Activated naive CD4-positive, alpha-beta T cell treated with anti-CD3 and anti-CD28 coated beads for 36 hours (primary cell): ENCODE data around the gene DEFB126. TPM values are rescaled to one million over a fixed set of nuclear protein-coding genes. Genes with fewer than 3 reads are reported as not detected.
"Not testable (repeated sequence)": the region's sequence is repeated elsewhere in the genome, so short reads cannot be mapped to it uniquely, and the experiment has no call there.

Experiments
- CTCF ChIA-PET: fragments of 350-600 bp; sonication (Branson Sonifier 250); formaldehyde crosslinking; loops from one replicate; lab custom pipeline; 2021; ENCODE audit warnings: antibody characterized with exemption; lab: Charles Lee
- DNase-seq: peaks from one replicate; pipeline ENCODE4 v3.0.0-alpha.2; 2020
- H3K27ac Mint-ChIP-seq: one replicate; pipeline ENCODE4 v1.8.0; 2021; ENCODE audit warnings: mild to moderate bottlenecking, mixed read lengths
- H3K27me3 Mint-ChIP-seq: one replicate; pipeline ENCODE4 v1.8.0; 2021; ENCODE audit warnings: low read depth, mixed read lengths
- H3K36me3 Mint-ChIP-seq: one replicate; pipeline ENCODE4 v1.8.0; 2021; ENCODE audit warnings: low read depth, mixed read lengths
- H3K4me1 Mint-ChIP-seq: one replicate; pipeline ENCODE4 v1.8.0; 2021; ENCODE audit warnings: low read depth, mixed read lengths
- H3K4me3 Mint-ChIP-seq: one replicate; pipeline ENCODE4 v1.8.0; 2021; ENCODE audit warnings: mild to moderate bottlenecking, moderate library complexity, mixed read lengths
- H3K9me3 Mint-ChIP-seq: one replicate; pipeline ENCODE4 v1.8.0; 2021; ENCODE audit warnings: mixed read lengths
- intact Hi-C: fragments of 100-400 bp; cut with micrococcal nuclease; formaldehyde crosslinking; loops from one replicate; pipeline ENCODE4 v1.15.1; 2023
- total RNA-seq, 2 experiments: library from RNA; stranded (reverse); gene quantifications; one replicate each; pipeline ENCODE4 v1.2.3, GENCODE V29; 2021

DEFB126 gene
- not detected for total RNA-seq

- no peaks in the 10 kb centered on the region for H3K36me3 Mint-ChIP-seq
- peaks cover 30% of the 10 kb centered on the region for H3K27me3 Mint-ChIP-seq
- H3K9me3 Mint-ChIP-seq, result no peaks in the 10 kb centered on the region
- no peak for DNase-seq
- no peak within 1 kb of the TSS for H3K4me3 Mint-ChIP-seq
- CTCF ChIA-PET, result no interaction called here
- H3K27ac Mint-ChIP-seq, result no peak within 1 kb of the TSS
- intact Hi-C loops, result no loop called here
- no peaks in the 10 kb centered on the region for H3K4me1 Mint-ChIP-seq
These were observed at the start of gene DEFB126 for GRCh38 chr20:142290-142689. DEFB126 (plus strand) TSS chr20:142590; CDS start chr20:142629, 39 bp downstream.

GRCh38 chr20:93641-94040 is 48.7 kb upstream of the DEFB126 start:
- Mint-ChIP-seq H3K36me3 (no peaks in the 10 kb centered on the region), H3K9me3 (peaks cover 11% of the 10 kb centered on the region), H3K27me3 (peaks cover 40% of the 10 kb centered on the region), H3K4me1 (no peaks in the 10 kb centered on the region), H3K4me3 (no peak overlapping the region), H3K27ac (no peak overlapping the region)
- CTCF ChIA-PET, result interaction anchor here (0.7 kb wide), 1 partner anchor 101 kb away, joined by 3 read pairs; no protein-coding TSS in a partner anchor
- DNase-seq, result no peak
- intact Hi-C loops, result no loop called here

GRCh38 chr20:95215-95614 is 47.2 kb upstream of the DEFB126 start:
- no peak for DNase-seq
- peaks cover 41% of the 10 kb centered on the region for H3K27me3 Mint-ChIP-seq
- no peak overlapping the region for H3K27ac Mint-ChIP-seq
- no peaks in the 10 kb centered on the region for H3K36me3 Mint-ChIP-seq
- H3K4me3 Mint-ChIP-seq, result no peak overlapping the region
- intact Hi-C loops, result no loop called here
- CTCF ChIA-PET, result no interaction called here
- no peaks in the 10 kb centered on the region for H3K4me1 Mint-ChIP-seq
- peaks cover 11% of the 10 kb centered on the region for H3K9me3 Mint-ChIP-seq

- CTCF ChIA-PET, result interaction anchor here (0.6 kb wide), 1 partner anchor 12 kb away, joined by 3 read pairs; no protein-coding TSS in a partner anchor
- intact Hi-C loops, H3K27ac Mint-ChIP-seq, H3K36me3 Mint-ChIP-seq, DNase-seq, H3K4me3 Mint-ChIP-seq, H3K4me1 Mint-ChIP-seq: not testable (repeated sequence)
- H3K9me3 Mint-ChIP-seq, result peaks cover 11% of the 10 kb centered on the region
- H3K27me3 Mint-ChIP-seq, result peaks cover 30% of the 10 kb centered on the region
These were observed 44.7 kb upstream of the DEFB126 start for GRCh38 chr20:97691-98090.

GRCh38 chr20:101975-102374 is 40.4 kb upstream of the DEFB126 start:
- CTCF ChIA-PET, result no interaction called here
- no peaks in the 10 kb centered on the region for H3K36me3 Mint-ChIP-seq

GRCh38 chr20:103456-103855 is 38.9 kb upstream of the DEFB126 start:
- CTCF ChIA-PET, result interaction anchor here (0.7 kb wide), 1 partner anchor 22 kb away, joined by 4 read pairs; no protein-coding TSS in a partner anchor
- H3K27me3 Mint-ChIP-seq, result peaks cover 30% of the 10 kb centered on the region

More at GRCh38 chr20:101975-102374, 40.4 kb upstream of the DEFB126 start:
- H3K4me1 Mint-ChIP-seq, result no peaks in the 10 kb centered on the region
- intact Hi-C loops, result no loop called here
- no peaks in the 10 kb centered on the region for H3K9me3 Mint-ChIP-seq
- H3K27ac Mint-ChIP-seq, result no peak overlapping the region
- H3K4me3 Mint-ChIP-seq, result no peak overlapping the region
- DNase-seq, result no peak
- peaks cover 34% of the 10 kb centered on the region for H3K27me3 Mint-ChIP-seq

GRCh38 chr20:112396-112795 is 30.0 kb upstream of the DEFB126 start:
- CTCF ChIA-PET, result no interaction called here
- Mint-ChIP-seq H3K36me3 (no peaks in the 10 kb centered on the region), H3K4me3 (no peak overlapping the region), H3K9me3 (peaks cover 6% of the 10 kb centered on the region), H3K27ac (no peak overlapping the region), H3K4me1 (no peaks in the 10 kb centered on the region), H3K27me3 (peaks cover 9% of the 10 kb centered on the region)
- intact Hi-C loops, result no loop called here
- DNase-seq, result no peak

More at GRCh38 chr20:103456-103855, 38.9 kb upstream of the DEFB126 start:
- Mint-ChIP-seq H3K9me3 (no peaks in the 10 kb centered on the region), H3K27ac (no peak overlapping the region), H3K4me1 (no peaks in the 10 kb centered on the region), H3K36me3 (no peaks in the 10 kb centered on the region), H3K4me3 (no peak overlapping the region)
- DNase-seq, result no peak
- intact Hi-C loops, result no loop called here

- intact Hi-C loops, result no loop called here
- Mint-ChIP-seq H3K36me3 (no peaks in the 10 kb centered on the region), H3K9me3 (peaks cover 8% of the 10 kb centered on the region), H3K4me1 (no peaks in the 10 kb centered on the region), H3K27me3 (peaks cover 27% of the 10 kb centered on the region), H3K27ac (no peak overlapping the region), H3K4me3 (no peak overlapping the region)
- CTCF ChIA-PET, result no interaction called here
- no peak for DNase-seq
These were observed 24.9 kb upstream of the DEFB126 start for GRCh38 chr20:117518-117917.

- intact Hi-C loops, H3K36me3 Mint-ChIP-seq, H3K27ac Mint-ChIP-seq, DNase-seq, H3K4me3 Mint-ChIP-seq, H3K9me3 Mint-ChIP-seq, H3K4me1 Mint-ChIP-seq, CTCF ChIA-PET: not testable (repeated sequence)
- H3K27me3 Mint-ChIP-seq, result peaks cover 25% of the 10 kb centered on the region
These were observed 12.5 kb upstream of the DEFB126 start for GRCh38 chr20:129786-130323.

- intact Hi-C loops, result no loop called here
- Mint-ChIP-seq H3K36me3 (no peaks in the 10 kb centered on the region), H3K27me3 (peaks cover 28% of the 10 kb centered on the region), H3K4me3 (no peak overlapping the region), H3K9me3 (no peaks in the 10 kb centered on the region), H3K4me1 (no peaks in the 10 kb centered on the region), H3K27ac (no peak overlapping the region)
- CTCF ChIA-PET, result interaction anchor here (0.7 to 1.4 kb wide), 6 partner anchors 9 to 22 kb away, joined by 3 to 5 read pairs (median 3); no protein-coding TSS in a partner anchor
- peak; percentile 7 for DNase-seq
These were observed 4.5 kb upstream of the DEFB126 start for GRCh38 chr20:137668-138490.

GRCh38 chr20:145877-146276 is 3.5 kb downstream of the DEFB126 start:
- H3K27me3 Mint-ChIP-seq, result peaks cover 13% of the 10 kb centered on the region
- no peak overlapping the region for H3K4me3 Mint-ChIP-seq
- no peaks in the 10 kb centered on the region for H3K36me3 Mint-ChIP-seq
- H3K4me1 Mint-ChIP-seq, result no peaks in the 10 kb centered on the region
- intact Hi-C loops, result no loop called here
- H3K27ac Mint-ChIP-seq, result no peak overlapping the region
- no peaks in the 10 kb centered on the region for H3K9me3 Mint-ChIP-seq
- CTCF ChIA-PET, result no interaction called here
- no peak for DNase-seq

- intact Hi-C loops, result no loop called here
- no peaks in the 10 kb centered on the region for H3K9me3 Mint-ChIP-seq
- peaks cover 8% of the 10 kb centered on the region for H3K27me3 Mint-ChIP-seq
These were observed 9.7 kb downstream of the DEFB126 start for GRCh38 chr20:152131-152530.

GRCh38 chr20:157154-157553 is 14.8 kb downstream of the DEFB126 start, which contains the start of gene DEFB127:
DEFB127 (plus strand) TSS chr20:157454; CDS start chr20:157545, 91 bp downstream.
- no peak for DNase-seq
- intact Hi-C loops, result no loop called here
- no peaks in the 10 kb centered on the region for H3K9me3 Mint-ChIP-seq
- H3K4me3 Mint-ChIP-seq, result no peak within 1 kb of the TSS
- H3K4me1 Mint-ChIP-seq, result no peaks in the 10 kb centered on the region
- no peaks in the 10 kb centered on the region for H3K36me3 Mint-ChIP-seq
- no peak within 1 kb of the TSS for H3K27ac Mint-ChIP-seq
- CTCF ChIA-PET, result no interaction called here
- peaks cover 12% of the 10 kb centered on the region for H3K27me3 Mint-ChIP-seq

More at GRCh38 chr20:152131-152530, 9.7 kb downstream of the DEFB126 start:
- CTCF ChIA-PET, result no interaction called here
- no peak overlapping the region for H3K4me3 Mint-ChIP-seq
- H3K36me3 Mint-ChIP-seq, result no peaks in the 10 kb centered on the region
- no peaks in the 10 kb centered on the region for H3K4me1 Mint-ChIP-seq
- H3K27ac Mint-ChIP-seq, result no peak overlapping the region
- no peak for DNase-seq
